Amniotic epithelial cell (primary cell): ENCODE measurements around the gene NOP10.

Source experiments
- DNase-seq: peaks from one replicate; pipeline ENCODE4 v3.0.0-alpha.2; 2010; ENCODE audit warnings: low read depth

The NOP10 gene

GRCh38 chr15:34330279-34330678, 12.7 kb downstream of the NOP10 start:
- DNase-seq, result no peak

DNA sequence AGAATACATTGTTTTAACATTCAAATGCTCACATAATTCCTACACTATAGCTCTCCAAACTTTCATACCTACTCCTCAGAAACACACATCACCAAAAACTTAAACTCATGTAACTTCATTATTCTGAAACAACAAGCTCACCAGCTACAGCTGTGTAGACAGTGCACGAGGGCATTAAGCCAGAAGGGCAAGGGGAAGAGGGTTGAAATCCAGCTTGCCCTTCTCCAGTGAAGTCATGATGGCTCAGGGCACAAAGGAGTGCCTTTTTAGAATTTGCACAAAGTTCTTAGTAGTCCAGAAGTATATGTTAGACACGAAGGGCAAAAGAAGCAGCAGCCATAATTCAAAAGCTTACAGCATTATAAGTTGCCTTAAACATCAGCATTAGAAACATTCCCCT, 13.9 kb downstream of the NOP10 start:
- DNase-seq, result no peak

GRCh38 chr15:34327906-34328305, 15.0 kb downstream of the NOP10 start:
- DNase-seq, result no peak

DNA sequence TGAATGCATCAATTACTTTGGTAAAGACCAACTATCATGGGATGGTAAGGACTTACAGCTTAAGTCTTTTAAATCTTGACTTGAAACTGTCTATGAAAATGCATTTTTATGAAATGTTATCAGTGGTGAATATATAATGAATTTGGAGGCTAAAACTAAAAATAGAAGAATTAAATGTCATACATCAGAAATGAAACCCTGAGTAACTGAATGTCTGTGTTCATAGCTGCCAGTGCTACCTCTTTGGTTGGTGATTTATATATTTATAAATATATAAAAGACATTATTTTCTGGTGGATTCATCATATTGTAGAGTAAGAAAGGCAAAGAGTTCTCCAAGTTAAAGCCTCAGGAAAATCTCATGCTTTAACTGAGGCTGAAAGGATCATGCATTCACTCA, 17.6 kb downstream of the NOP10 start:
- DNase-seq, result no peak

DNA sequence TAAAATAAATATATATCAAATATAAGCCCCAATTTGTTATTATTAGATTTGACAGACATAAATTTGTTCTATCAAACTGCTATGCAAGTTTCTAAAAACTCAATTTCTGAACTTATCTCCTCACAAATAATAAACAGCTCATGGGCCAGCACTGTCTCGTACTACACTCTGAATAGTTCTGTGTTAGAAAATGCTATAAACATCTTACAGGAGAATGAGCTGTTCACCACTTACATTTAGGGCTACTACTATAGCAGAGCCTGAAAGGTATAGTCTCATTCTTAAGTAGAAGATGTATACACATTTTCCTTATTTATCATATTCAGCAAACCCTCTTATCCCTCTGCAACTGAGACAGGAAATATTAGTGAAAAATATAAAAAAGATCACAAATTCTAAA, 18.0 kb downstream of the NOP10 start:
- no peak for DNase-seq

DNA sequence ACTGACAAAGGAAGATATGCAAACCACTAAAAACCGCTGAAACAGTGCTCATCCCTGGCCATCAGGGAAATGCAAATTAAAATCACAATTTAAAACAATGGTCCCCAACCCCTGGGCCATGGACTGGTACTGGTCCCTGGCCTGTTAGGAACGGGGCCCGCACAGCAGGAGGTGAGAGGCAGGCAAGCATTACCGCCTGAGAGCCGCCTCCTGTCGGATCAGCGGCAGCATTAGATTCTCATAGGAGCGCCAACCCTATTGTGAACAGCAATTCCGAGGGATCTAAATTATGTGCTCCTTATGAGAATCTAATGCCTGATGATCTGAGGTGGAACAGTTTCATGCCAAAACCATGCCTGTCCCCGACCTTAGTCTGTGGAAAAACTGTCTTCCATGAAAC, 19.7 kb downstream of the NOP10 start:
- no peak for DNase-seq

DNA sequence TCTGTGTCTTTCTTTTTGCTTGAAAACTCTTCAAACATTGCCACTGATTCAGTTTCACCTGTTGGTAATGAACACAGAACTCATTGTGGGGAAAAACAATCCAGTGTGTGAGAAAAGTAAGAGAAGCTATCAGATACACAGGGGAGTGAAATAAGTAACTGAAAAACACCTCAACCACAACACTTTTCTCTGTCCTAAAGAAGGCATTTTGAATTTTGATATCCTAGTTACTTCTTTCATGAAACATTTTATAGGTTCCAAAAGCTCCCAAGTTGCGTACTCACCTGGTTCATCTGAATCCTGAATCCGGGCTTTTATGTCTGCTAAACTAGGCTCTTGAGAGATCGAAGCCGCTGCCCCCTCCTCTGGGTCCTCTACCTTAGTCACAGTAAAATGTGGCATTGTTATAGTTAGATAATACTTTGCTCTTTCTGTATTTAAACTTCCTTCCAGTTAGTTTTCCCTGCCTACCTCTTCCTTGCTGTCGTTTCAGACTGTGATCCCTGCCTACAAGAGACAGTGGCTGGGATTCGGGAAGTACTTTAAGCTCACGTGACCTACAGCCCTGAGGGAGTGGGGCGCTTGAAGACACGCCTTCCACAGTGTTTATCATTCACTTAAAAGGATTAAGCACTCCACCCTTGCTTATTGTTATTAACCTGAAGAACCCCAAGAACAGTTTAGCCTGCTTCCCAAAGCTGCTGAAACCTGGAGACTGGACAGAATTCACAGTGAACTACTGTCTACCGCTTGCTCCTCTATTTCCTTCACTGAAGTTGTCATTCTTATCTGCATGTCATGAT, 24.5 kb downstream of the NOP10 start:
- peak; percentile 71 for DNase-seq

DNA sequence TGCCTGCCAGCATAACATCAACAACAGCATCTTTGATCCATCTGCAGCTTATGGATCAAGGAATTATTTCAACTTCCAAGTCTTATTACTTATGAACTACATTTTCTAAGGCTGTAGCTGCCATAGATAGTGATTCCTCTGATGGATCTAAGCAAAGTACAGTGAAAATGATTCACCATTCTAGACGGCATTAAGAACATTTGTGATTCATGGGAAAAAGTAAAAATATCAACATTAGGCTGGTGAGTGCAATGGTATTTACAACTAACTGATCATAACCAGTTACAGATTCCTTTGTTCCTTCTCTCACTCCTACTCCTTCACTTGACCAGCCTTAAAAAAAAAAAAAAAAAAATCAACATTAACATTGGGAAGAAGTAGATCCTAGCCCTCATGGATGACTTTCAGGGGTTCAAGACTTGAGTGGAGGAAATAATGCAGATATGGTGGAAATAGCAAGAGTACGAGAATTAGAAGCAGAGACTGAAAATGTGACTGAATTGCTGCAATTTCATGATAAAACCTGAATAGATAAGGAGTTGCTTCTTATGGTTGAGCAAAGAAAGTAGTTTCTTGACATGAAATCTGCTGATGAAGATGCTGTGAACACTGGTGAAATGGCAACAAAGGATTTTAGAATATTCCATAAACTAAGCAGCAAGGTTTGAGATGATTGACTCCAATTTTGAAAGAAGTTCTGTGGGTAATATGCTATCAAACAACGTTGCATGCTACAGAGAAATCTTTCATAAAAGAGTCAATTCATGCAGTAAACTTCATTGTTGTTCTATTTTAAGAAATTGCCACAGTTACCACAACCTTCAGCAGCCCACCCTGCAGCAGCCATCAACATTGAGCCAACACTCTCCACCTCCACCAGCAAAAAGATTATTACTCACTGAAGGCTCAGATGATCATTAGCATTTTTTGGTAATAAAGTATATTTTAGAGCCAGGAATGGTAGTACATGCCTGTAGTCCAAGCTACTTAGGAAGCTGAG, 28.1 kb downstream of the NOP10 start:
- DNase-seq, result peak; percentile 50

DNA sequence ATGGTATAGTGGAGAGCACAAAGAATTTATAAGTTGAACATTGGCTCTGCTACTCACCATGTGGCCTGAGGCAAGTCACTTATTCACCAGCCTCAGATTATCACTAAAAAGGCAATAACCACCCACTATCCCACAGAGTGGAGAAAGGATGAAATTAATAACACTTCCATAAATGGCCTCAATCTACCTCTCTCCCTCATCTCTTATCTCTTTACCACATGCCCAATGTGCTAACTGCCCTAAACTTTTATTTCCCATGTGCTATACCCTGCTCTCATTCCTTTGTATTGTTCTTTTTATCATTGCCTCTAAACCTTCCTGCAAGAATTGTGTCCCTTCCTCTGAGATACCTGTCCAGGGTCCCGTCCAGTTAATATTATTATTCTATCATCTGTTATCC, 31.4 kb downstream of the NOP10 start:
- no peak for DNase-seq

GRCh38 chr15:34304613-34305012, 38.3 kb downstream of the NOP10 start:
- peak; percentile 54 for DNase-seq

GRCh38 chr15:34301058-34301457, 41.9 kb downstream of the NOP10 start:
- no peak for DNase-seq

GRCh38 chr15:34297059-34297458, 45.9 kb downstream of the NOP10 start:
- no peak for DNase-seq

DNA sequence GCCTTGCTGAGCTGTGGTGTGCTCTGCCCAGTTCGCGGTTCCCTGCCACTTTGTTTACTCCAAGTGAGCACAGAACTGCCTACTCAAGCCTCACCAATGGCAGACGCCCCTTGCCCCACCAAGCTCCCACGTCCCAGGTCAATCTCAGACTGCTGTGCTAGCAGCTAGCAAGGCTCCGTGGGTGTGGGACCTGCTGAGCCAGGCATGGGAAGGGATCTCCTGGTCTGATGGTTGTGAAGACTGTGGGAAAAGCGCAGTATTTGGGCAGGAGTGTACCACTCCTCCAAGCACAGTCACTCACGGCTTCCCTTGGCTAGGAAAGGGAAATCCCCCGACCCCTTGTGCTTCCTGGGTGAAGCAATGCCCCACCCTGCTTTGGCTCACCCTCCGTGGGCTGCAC, 50.3 kb downstream of the NOP10 start:
- no peak for DNase-seq
